ENCODE results near the gene TMEM45A.

Gene TMEM45A

GRCh38 chr3:100455841-100456550 lies 36.4 kb upstream of the TMEM45A start:
- no peak for TF ChIP-seq CTCF (IDR thresholded peaks at IDR 0.05; ENCODE audit: low read depth, low read length)
- Histone ChIP-seq H3K9me3 (ENCODE audit: severe bottlenecking) (no peaks in the 10 kb centered on the region), H3K27ac (no peak overlapping the region), H3K4me3 (ENCODE audit: low read depth, low read length) (no peak overlapping the region), H3K36me3 (no peaks in the 10 kb centered on the region), H3K27me3 (ENCODE audit: insufficient read depth, low read depth, severe bottlenecking) (no peaks in the 10 kb centered on the region)
- no peak for DNase-seq

GRCh38 chr3:100456745-100457144 lies 35.7 kb upstream of the TMEM45A start:
- Histone ChIP-seq H3K36me3 (no peaks in the 10 kb centered on the region), H3K27me3 (ENCODE audit: insufficient read depth, low read depth, severe bottlenecking) (no peaks in the 10 kb centered on the region), H3K27ac (no peak overlapping the region), H3K9me3 (ENCODE audit: severe bottlenecking) (no peaks in the 10 kb centered on the region), H3K4me3 (ENCODE audit: low read depth, low read length) (no peak overlapping the region)
- TF ChIP-seq CTCF (IDR thresholded peaks at IDR 0.05; ENCODE audit: low read depth, low read length), result no peak
- no peak for DNase-seq

- no peaks in the 10 kb centered on the region for H3K27me3 ChIP-seq (ENCODE audit: insufficient read depth, low read depth, severe bottlenecking)
- H3K36me3 ChIP-seq, result no peaks in the 10 kb centered on the region
- no peak overlapping the region for H3K27ac ChIP-seq
- no peak for TF ChIP-seq CTCF (IDR thresholded peaks at IDR 0.05; ENCODE audit: low read depth, low read length)
- DNase-seq, result no peak
- no peaks in the 10 kb centered on the region for H3K9me3 ChIP-seq (ENCODE audit: severe bottlenecking)
- H3K4me3 ChIP-seq (ENCODE audit: low read depth, low read length), result no peak overlapping the region
Measured at GRCh38 chr3:100457811-100458210, 34.6 kb upstream of the TMEM45A start.

DNA sequence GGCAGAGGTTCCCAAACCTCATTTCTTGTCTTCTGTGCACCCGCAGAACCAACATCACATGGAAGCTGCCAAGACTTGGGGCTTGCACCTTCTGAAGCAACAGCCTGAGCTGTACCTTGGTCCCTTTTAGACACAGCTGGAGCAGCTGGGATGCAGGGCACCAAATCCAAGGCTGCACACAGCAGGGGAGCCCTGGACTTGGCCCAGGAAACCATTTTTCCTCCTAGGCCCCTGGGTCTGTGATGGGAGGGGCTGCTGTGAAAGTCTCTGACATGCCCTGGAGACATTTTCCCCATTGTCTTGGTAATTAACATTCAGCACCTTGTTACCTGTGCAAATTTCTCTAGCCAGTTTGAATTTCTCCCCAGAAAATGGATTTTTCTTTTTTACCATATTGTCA lies 33.6 kb upstream of the TMEM45A start:
- no peaks in the 10 kb centered on the region for H3K36me3 ChIP-seq
- no peak for DNase-seq
- TF ChIP-seq CTCF (IDR thresholded peaks at IDR 0.05; ENCODE audit: low read depth, low read length), result no peak
- no peak overlapping the region for H3K4me3 ChIP-seq (ENCODE audit: low read depth, low read length)
- H3K27me3 ChIP-seq (ENCODE audit: insufficient read depth, low read depth, severe bottlenecking), result no peaks in the 10 kb centered on the region
- H3K27ac ChIP-seq, result no peak overlapping the region
- no peaks in the 10 kb centered on the region for H3K9me3 ChIP-seq (ENCODE audit: severe bottlenecking)

DNA sequence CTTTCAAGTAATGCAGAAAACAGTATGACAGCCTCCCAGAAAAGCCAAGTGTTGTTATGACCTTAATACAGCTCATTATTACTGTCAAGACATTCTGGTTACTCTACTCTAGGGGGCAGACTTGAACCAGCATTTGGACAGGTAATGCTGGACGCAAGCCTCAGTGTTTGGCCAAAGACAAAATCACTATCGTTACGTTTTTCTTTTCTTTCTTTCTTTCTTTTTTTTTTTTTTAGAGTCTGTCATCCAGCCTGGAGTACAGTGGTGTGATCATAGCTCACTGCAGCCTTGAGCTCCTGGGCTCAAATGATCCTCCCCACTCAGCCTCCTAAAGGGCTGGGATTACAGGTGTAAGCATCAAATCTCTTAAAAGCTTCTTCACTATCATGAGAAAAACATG lies 29.4 kb upstream of the TMEM45A start:
- TF ChIP-seq CTCF (IDR thresholded peaks at IDR 0.05; ENCODE audit: low read depth, low read length), result peak; percentile 70
- Histone ChIP-seq H3K27me3 (ENCODE audit: insufficient read depth, low read depth, severe bottlenecking) (no peaks in the 10 kb centered on the region), H3K9me3 (ENCODE audit: severe bottlenecking) (peaks cover under 1% of the 10 kb centered on the region), H3K27ac (no peak overlapping the region), H3K36me3 (no peaks in the 10 kb centered on the region), H3K4me3 (ENCODE audit: low read depth, low read length) (no peak overlapping the region)
- peak; percentile 21 for DNase-seq

GRCh38 chr3:100463646-100464155 lies 28.7 kb upstream of the TMEM45A start:
- no peak for TF ChIP-seq CTCF (IDR thresholded peaks at IDR 0.05; ENCODE audit: low read depth, low read length)
- H3K27me3 ChIP-seq (ENCODE audit: insufficient read depth, low read depth, severe bottlenecking), result no peaks in the 10 kb centered on the region

More at GRCh38 chr3:100463646-100464155, 28.7 kb upstream of the TMEM45A start:
- DNase-seq, result no peak
- no peak overlapping the region for H3K27ac ChIP-seq
- no peaks in the 10 kb centered on the region for H3K36me3 ChIP-seq
- no peak overlapping the region for H3K4me3 ChIP-seq (ENCODE audit: low read depth, low read length)
- peaks cover 8% of the 10 kb centered on the region for H3K9me3 ChIP-seq (ENCODE audit: severe bottlenecking)
